Activated gamma-delta T cell treated with Interleukin-2 at 50 U/mL for 16 hours (primary cell): Measurements from ENCODE around the gene RASAL2.
"Not testable (repeated sequence)": the region's sequence is repeated elsewhere in the genome, so short reads cannot be mapped to it uniquely, and the experiment has no call there.

ENCODE experiments used
- DNase-seq: peaks from one replicate; pipeline ENCODE4 v3.0.0-alpha.2; 2020

Gene RASAL2

GRCh38 chr1:178072326-178072725 lies 21.6 kb upstream of the RASAL2 start:
- no peak for DNase-seq

GRCh38 chr1:178075333-178075732 lies 18.6 kb upstream of the RASAL2 start:
- DNase-seq: no peak

- DNase-seq: no peak
Observed at GRCh38 chr1:178076607-178077006, 17.3 kb upstream of the RASAL2 start.

GRCh38 chr1:178077917-178078316 lies 16.0 kb upstream of the RASAL2 start:
- no peak for DNase-seq

- no peak for DNase-seq
Observed at GRCh38 chr1:178086294-178086693, 7.6 kb upstream of the RASAL2 start.

GRCh38 chr1:178086766-178087165 lies 7.1 kb upstream of the RASAL2 start:
- no peak for DNase-seq

- DNase-seq: no peak
Observed at GRCh38 chr1:178088651-178089050, 5.3 kb upstream of the RASAL2 start.

GRCh38 chr1:178091454-178091853 lies 2.5 kb upstream of the RASAL2 start:
- DNase-seq: not testable (repeated sequence)

GRCh38 chr1:178091986-178092745 lies 1.7 kb upstream of the RASAL2 start:
- DNase-seq: no peak

- no peak for DNase-seq
Observed at GRCh38 chr1:178092878-178093493, 918 bp upstream of the RASAL2 start.

- no peak for DNase-seq
Observed at GRCh38 chr1:178093494-178093950, 382 bp upstream of the RASAL2 start.

GRCh38 chr1:178094739-178095645 lies 1.1 kb downstream of the RASAL2 start:
- no peak for DNase-seq

GRCh38 chr1:178096421-178096820 lies 2.5 kb downstream of the RASAL2 start:
- no peak for DNase-seq

- DNase-seq: no peak
Observed at GRCh38 chr1:178098262-178098661, 4.4 kb downstream of the RASAL2 start.

- DNase-seq: no peak
Observed at GRCh38 chr1:178101266-178101630, 7.3 kb downstream of the RASAL2 start.

- DNase-seq: no peak
Observed at GRCh38 chr1:178101654-178102053, 7.8 kb downstream of the RASAL2 start.

- DNase-seq: no peak
Observed at GRCh38 chr1:178102218-178102617, 8.3 kb downstream of the RASAL2 start.

- no peak for DNase-seq
Observed at GRCh38 chr1:178107823-178108222, 13.9 kb downstream of the RASAL2 start.

- no peak for DNase-seq
Observed at GRCh38 chr1:178109348-178110143, 15.6 kb downstream of the RASAL2 start.

GRCh38 chr1:178115260-178115659 lies 21.4 kb downstream of the RASAL2 start:
- no peak for DNase-seq

GRCh38 chr1:178118524-178118923 lies 24.6 kb downstream of the RASAL2 start:
- no peak for DNase-seq

GRCh38 chr1:178119628-178120027 lies 25.7 kb downstream of the RASAL2 start:
- DNase-seq: no peak

- DNase-seq: no peak
Observed at GRCh38 chr1:178120088-178120487, 26.2 kb downstream of the RASAL2 start.
